ENCODE measurements around the gene PPARGC1A. TPM values are rescaled to one million over a fixed set of nuclear protein-coding genes. Genes with fewer than 3 reads are reported as not detected.

PPARGC1A gene
- total RNA-seq, 1 donor from 2014 or later: not detected

DNA sequence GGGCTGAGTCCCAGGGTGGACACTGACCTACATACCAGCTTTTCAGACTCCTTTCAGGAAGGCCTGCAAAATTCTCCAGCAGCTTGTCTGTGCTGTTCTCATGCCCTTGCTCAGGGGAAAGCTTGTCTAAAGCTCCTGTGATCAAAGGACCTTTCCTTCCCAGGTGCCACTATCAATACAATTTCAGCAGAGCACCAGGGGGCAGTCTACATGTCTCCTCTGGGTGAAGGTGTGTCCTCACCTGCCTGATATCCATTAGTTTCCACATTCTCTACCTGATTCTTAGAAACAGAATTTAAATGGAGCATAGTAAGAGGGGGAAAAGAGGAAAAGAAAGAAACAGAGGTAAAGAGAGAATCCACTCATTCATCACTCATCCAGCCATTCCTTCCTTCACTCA is 114.2 kb downstream of the PPARGC1A start:
- DNase-seq (ENCODE audit: low read depth, low spot score): no peak

DNA sequence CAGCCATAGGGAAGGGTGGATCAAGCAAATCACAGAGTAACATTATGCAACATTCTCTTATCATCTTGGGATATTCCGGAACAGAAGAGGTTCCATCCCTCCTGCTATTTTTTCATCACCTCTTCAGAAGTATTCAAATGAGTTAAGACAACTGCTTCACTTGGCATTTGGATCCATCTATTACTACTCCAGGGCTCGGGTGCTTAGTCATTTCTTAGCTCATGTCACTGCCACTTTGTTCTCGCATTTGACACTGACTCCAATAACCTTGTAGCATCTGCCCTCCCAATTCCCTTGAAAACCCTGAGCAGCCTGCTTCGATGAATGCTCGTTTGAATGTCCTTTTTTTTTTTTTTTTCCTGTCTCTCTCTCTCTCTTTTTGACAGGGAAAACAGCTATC is 114.9 kb downstream of the PPARGC1A start:
- DNase-seq (ENCODE audit: low read depth, low spot score): no peak

DNA sequence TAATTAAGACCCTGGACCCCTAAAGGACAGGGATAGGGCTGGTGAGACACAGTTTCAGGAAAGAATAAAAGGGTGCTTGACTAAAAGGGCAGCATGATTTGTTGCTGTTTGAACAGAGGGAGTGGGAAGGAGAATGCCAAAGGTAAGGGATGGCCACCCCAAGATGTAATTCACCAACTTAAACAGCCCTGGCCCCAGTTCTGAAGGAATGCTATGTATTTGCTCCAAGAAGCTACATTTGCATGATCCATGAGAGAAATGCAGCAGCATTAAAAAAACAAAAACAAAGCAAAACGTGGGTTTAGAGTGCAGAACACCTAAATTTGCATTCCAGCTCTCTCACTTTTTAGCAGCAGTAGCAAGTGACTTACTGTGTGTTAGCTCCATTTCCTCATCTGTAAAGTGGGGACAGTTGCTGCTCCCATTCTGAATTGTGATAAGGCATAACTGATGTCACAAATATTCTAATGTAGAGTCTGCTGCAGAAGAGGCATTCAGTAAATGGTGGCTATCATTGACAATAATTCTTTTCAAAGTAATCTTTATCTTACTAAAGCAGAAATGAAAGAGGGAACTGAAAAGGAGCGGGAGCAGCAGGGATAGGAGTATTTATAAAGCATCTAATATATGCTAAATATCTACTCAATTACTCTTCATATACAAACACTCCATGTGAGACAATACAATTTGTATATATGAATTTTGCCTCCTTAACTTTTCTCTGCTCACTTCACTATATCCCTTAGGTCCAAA is 115.8 kb downstream of the PPARGC1A start:
- DNase-seq (ENCODE audit: low read depth, low spot score): no peak

DNA sequence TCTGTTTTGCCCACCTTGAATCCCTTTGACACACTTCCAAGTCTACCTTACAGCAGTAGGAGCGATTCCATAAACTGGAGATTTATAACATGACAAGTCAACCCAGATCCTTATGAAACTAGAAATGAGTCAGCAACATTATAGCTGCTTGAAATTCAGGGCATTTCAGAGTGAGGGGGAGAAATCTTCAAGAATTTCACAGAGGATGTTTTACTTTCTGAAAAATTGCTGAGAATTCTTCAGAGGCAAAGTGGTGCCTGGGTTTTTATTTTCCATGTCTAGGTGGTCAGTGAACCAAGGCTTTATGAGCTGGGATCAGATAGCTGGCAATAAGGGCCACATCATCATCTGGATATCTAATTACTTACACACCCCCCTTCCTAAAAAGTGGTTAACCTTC is 119.8 kb downstream of the PPARGC1A start:
- no peak for DNase-seq (ENCODE audit: low read depth, low spot score)

DNA sequence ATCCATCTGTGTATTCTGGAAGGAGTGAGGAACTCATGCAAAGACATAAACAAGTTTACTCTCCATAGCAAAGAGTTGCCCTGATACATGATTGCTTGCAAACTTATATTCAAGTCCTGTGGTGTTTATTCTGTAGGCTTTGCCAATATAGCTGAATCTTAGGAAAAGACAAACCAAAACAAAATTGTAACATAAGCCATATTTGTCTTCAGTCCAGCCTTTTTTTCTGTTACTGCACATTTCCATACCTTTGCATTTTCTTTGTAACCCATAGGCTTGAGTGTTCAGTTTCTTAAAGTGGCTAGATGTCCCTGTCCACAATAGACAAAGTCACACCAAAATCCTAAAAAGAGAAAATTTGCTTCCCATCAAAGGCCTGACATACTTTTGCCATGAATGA is 120.4 kb downstream of the PPARGC1A start:
- no peak for DNase-seq (ENCODE audit: low read depth, low spot score)

DNA sequence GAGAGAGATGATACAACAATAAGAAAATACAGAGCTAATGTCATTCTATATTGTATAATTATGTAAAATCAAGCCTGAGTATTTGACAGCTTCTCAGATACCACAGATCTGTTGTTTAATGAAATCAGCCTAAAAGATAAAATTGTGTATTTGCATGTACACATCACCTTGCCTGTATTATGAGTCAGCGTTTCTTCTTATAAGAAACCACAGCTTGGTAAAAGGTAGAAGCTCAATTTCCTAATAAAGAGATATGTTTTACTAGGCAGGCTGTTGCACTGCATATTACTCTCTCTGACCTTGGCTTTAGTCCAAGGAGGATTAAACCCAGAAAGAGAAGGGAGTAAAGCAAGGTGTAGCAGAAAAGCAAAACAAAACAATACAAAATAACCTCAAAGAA is 121.3 kb downstream of the PPARGC1A start:
- DNase-seq (ENCODE audit: low read depth, low spot score): no peak

DNA sequence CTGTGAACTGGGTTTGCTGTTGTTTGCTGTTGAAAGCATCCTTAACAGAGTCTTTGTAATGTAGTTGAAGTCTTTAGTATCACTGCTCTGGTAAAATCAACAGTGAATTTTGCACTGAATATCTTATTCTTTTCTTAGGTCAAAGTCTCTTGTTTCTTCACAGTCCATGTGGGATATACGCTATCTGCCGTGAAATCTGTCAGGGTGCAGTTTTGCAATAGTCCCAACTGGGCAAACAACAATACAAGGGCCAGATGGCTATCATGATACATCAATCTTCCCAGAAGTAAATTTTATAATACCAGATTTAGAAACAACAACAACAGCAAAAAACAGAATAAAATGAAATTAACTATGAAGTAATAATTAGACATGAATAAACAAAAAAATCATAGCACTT is 123.5 kb downstream of the PPARGC1A start:
- DNase-seq (ENCODE audit: low read depth, low spot score): no peak

DNA sequence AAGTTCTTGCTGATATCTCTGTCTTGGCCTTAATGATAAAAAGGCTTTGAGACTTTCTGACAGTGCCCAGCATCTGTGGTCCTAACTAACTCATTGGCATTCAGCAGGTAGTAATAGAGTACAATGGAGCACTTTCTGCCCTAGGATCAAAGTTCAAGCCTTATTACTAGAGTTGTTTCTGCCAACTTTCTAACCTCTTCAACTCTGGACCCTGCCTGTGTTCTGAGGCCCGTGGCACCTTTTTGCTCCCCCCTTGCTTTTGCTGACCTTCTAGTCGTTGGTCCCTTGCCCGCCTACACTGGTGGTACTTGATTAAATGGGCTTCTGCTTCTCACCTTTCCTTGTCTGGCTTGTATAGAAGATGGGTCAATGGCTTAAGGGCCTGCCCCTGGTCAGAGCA is 126.3 kb downstream of the PPARGC1A start:
- DNase-seq (ENCODE audit: low read depth, low spot score): no peak

DNA sequence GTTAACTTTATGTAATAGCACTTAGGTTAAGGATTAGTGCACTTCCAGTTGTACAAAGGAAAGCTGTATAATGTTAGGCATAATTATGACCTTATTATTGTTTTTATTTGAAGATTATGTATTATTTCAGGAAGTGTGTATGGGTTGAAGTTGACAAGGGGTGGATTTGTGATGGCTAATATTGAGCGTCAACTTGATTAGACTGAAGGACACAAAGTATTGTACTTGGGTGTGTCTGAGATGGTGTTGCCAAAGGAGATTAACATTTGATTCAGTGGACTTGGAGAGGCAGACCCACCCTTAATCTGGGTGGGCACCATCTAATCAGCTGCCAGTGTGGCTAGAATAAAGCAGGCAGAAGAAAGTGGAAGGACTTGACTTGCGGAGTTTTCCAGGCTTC is 127.3 kb downstream of the PPARGC1A start:
- DNase-seq (ENCODE audit: low read depth, low spot score): no peak

DNA sequence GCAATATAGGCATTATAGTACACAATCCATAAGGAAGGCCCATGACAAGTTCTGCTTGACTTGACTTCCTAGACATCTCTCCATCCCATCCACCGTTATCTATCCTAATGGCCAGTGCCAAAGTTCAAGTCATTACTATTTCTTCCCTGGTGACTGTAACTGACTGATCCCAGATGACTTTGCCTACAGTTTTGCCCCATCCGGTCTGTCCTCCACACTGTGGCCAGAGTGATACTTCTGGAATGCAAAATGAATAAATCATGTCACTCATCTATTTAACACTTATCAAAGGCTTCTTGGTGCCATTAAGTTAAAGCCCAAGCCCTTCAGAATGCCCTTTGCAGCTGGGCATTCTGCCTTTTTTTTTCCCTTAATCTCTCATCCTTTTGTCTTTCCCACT is 130.8 kb downstream of the PPARGC1A start:
- DNase-seq (ENCODE audit: low read depth, low spot score): no peak

DNA sequence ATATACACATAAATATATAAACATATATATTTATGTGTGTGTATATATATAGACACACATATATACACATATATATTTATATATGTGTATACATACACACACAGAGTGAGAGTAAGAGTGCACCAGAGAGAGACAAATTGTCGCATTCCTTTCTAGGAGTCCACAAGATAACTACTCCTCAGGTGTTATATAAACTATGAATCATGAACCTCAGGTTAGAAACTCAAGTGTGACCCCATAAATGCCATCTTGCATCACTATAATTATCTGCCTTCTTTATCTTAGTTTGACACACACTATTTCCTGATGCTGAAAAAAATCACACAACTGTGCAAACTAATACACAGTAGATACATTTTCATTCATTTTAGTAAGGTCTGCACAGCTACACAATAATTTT is 135.2 kb downstream of the PPARGC1A start:
- no peak for DNase-seq (ENCODE audit: low read depth, low spot score)

DNA sequence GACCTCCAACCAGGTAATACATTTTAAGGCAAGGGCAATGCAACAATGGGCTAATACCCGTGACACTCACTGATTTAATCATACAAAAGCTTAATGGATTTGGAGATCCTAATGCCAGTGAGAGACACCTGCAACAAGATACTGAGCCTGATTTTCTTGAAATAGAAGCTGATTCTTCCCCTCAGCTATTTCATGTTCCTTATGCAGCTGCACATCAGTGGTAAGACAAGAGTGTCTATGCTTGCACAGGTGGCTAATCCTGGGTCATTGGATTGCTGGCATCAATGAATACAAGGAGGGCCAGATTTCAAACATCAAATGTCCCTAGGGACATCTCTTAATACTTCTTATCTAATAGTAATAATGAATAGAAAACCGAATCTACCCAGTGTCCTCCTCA is 139.7 kb downstream of the PPARGC1A start:
- no peak for DNase-seq (ENCODE audit: low read depth, low spot score)

DNA sequence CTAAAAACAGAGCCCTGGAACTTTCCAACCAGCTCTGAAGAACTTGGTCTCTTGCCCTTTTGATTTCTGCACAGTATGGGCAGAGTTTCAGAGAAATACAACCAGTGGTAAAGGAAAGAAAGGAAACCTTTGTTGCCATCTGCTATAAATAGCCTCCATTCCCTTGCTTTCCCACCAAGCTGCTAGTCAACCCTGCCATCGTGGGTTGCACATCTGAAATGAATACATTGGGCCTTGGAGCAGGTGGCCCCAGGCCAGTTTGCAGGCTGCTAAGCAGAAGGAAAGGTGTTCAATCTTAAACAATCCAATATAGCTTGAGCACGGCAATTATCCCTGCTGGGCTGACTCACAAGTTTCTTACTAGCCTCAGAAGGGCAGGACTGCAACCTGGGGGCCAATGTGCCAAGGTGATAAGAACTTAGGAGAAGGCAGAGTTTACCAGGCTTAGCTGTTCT is 142.5 kb downstream of the PPARGC1A start:
- no peak for DNase-seq (ENCODE audit: low read depth, low spot score)

DNA sequence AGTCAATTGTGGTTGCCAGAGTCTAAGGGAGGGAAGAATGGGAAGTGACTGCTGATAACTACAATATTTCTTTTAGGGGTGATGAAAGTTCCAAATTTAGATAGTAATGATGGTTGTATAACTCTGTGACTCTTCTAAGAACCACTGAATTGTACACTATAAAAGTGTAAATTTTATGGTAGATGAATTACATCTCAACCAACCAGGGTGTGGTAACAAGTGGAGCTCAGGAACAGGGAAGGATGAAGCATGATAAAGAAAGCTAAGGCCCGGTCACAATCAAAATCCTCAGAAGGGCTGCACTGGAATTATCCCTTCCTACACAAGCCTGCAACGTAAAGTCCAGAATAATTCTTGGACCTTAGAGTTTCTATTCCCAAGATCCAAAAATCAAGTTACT is 143.2 kb downstream of the PPARGC1A start:
- DNase-seq (ENCODE audit: low read depth, low spot score): no peak

DNA sequence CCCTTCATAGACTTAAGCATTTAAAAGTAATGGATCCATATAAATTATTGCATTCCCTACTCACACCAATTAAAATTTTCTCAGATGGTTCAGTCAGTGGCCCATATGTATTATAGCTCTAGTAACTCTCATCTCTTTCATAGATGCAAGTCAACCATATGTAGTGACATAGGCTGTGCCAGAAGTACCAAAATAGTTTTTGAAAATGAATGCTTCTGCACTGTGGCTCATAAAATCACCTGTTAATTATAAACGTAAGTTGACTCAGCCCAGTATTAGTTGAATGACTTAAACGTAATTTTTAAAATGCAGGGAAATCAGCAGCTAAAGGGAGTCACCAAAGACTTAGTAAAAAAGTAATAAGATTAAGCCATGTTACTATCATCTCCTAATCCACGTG is 143.8 kb downstream of the PPARGC1A start:
- no peak for DNase-seq (ENCODE audit: low read depth, low spot score)

DNA sequence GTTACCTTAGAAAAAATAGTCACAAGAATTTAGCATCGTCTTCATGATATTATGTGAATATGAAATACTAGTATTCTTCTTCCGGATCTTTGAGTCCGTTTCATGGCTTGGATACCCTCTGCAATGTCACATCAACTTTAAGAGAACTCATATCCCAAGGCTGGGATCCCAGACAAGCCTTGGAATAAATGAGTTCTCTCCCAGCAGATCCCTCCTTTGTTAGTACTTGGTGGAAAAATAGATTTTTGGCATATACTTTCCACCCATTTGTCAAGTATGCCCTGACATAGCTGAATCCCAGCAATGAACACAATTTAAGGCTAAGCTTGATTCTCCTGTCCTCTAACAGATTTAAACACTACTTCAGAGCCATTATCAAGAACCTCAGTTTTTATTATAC is 144.5 kb downstream of the PPARGC1A start:
- DNase-seq (ENCODE audit: low read depth, low spot score): no peak
